ENCODE data around the gene PRKCZ. TPM values are rescaled to one million over a fixed set of nuclear protein-coding genes. Genes with fewer than 3 reads are reported as not detected.

The PRKCZ gene
- total RNA-seq, 1 experiment from 2014 or later, result 1.9 TPM

GRCh38 chr1:2060072-2060471 lies 9.9 kb downstream of the PRKCZ start:
- ChIA-PET POLR2A (ENCODE audit: low non-redundant PET) (no interaction called here), CTCF (no interaction called here)
- Histone ChIP-seq H3K4me3 (ENCODE audit: low read depth, low read length, poor library complexity, severe bottlenecking) (no peak overlapping the region), H3K27ac (ENCODE audit: low read depth, low read length, poor library complexity, severe bottlenecking) (no peak overlapping the region), H3K9me3 (ENCODE audit: low read depth, low read length, poor library complexity, severe bottlenecking) (peaks cover 9% of the 10 kb centered on the region), H3K4me1 (ENCODE audit: insufficient read depth, low read length, poor library complexity, severe bottlenecking) (no peaks in the 10 kb centered on the region), H3K27me3 (replicated peaks; ENCODE audit: insufficient read depth, low read depth, low read length, poor library complexity) (peaks cover 7% of the 10 kb centered on the region), H3K36me3 (ENCODE audit: insufficient read depth, low read length, poor library complexity, severe bottlenecking) (no peaks in the 10 kb centered on the region)
- intact Hi-C loops (cut with micrococcal nuclease; ENCODE audit: unreplicated experiment), result no loop called here
- no TSS peak for BruUV-seq (replicated peaks)
- no peak for DNase-seq (ENCODE audit: low spot score)
- TF ChIP-seq CTCF (conservative IDR thresholded peaks at IDR 0.05; ENCODE audit: low read depth, low read length), result no peak

GRCh38 chr1:2060535-2060934 lies 10.3 kb downstream of the PRKCZ start:
- H3K9me3 ChIP-seq (ENCODE audit: low read depth, low read length, poor library complexity, severe bottlenecking), result peaks cover 10% of the 10 kb centered on the region
- TF ChIP-seq EZH2 (IDR thresholded peaks at IDR 0.05; ENCODE audit: borderline replicate concordance, low read depth, low read length, poor library complexity, severe bottlenecking) (no peak), CTCF (conservative IDR thresholded peaks at IDR 0.05; ENCODE audit: low read depth, low read length) (no peak)
- H3K4me3 ChIP-seq (ENCODE audit: low read depth, low read length, poor library complexity, severe bottlenecking), result no peak overlapping the region
- no peak for DNase-seq (ENCODE audit: low spot score)
- BruUV-seq (replicated peaks), result no TSS peak
- POLR2A ChIA-PET (ENCODE audit: low non-redundant PET), result no interaction called here
- H3K4me1 ChIP-seq (ENCODE audit: insufficient read depth, low read length, poor library complexity, severe bottlenecking), result no peaks in the 10 kb centered on the region
- CTCF ChIA-PET, result no interaction called here
- intact Hi-C loops (cut with micrococcal nuclease; ENCODE audit: unreplicated experiment), result no loop called here
- H3K36me3 ChIP-seq (ENCODE audit: insufficient read depth, low read length, poor library complexity, severe bottlenecking), result no peaks in the 10 kb centered on the region
- peaks cover 8% of the 10 kb centered on the region for H3K27me3 ChIP-seq (replicated peaks; ENCODE audit: insufficient read depth, low read depth, low read length, poor library complexity)
- H3K27ac ChIP-seq (ENCODE audit: low read depth, low read length, poor library complexity, severe bottlenecking), result no peak overlapping the region

GRCh38 chr1:2061065-2061778 lies 11.0 kb downstream of the PRKCZ start:
- ChIA-PET POLR2A (ENCODE audit: low non-redundant PET) (no interaction called here), CTCF (no interaction called here)
- H3K27me3 ChIP-seq (replicated peaks; ENCODE audit: insufficient read depth, low read depth, low read length, poor library complexity), result peaks cover 11% of the 10 kb centered on the region
- peaks cover 10% of the 10 kb centered on the region for H3K9me3 ChIP-seq (ENCODE audit: low read depth, low read length, poor library complexity, severe bottlenecking)
- no peaks in the 10 kb centered on the region for H3K36me3 ChIP-seq (ENCODE audit: insufficient read depth, low read length, poor library complexity, severe bottlenecking)
- DNase-seq (ENCODE audit: low spot score), result no peak
- no peak overlapping the region for H3K4me3 ChIP-seq (ENCODE audit: low read depth, low read length, poor library complexity, severe bottlenecking)
- H3K4me1 ChIP-seq (ENCODE audit: insufficient read depth, low read length, poor library complexity, severe bottlenecking), result no peaks in the 10 kb centered on the region
- no peak overlapping the region for H3K27ac ChIP-seq (ENCODE audit: low read depth, low read length, poor library complexity, severe bottlenecking)
- intact Hi-C loops (cut with micrococcal nuclease; ENCODE audit: unreplicated experiment), result no loop called here
- BruUV-seq (replicated peaks), result no TSS peak
- TF ChIP-seq CTCF (conservative IDR thresholded peaks at IDR 0.05; ENCODE audit: low read depth, low read length), result no peak
- TF ChIP-seq EZH2 (IDR thresholded peaks at IDR 0.05; ENCODE audit: borderline replicate concordance, low read depth, low read length, poor library complexity, severe bottlenecking), result no peak
